ENCODE data around the gene METTL1. TPM values are rescaled to one million over a fixed set of nuclear protein-coding genes. Genes with fewer than 3 reads are reported as not detected.

Gene METTL1
- total RNA-seq, 1 donor from 2014 or later = 26.8 TPM

DNA sequence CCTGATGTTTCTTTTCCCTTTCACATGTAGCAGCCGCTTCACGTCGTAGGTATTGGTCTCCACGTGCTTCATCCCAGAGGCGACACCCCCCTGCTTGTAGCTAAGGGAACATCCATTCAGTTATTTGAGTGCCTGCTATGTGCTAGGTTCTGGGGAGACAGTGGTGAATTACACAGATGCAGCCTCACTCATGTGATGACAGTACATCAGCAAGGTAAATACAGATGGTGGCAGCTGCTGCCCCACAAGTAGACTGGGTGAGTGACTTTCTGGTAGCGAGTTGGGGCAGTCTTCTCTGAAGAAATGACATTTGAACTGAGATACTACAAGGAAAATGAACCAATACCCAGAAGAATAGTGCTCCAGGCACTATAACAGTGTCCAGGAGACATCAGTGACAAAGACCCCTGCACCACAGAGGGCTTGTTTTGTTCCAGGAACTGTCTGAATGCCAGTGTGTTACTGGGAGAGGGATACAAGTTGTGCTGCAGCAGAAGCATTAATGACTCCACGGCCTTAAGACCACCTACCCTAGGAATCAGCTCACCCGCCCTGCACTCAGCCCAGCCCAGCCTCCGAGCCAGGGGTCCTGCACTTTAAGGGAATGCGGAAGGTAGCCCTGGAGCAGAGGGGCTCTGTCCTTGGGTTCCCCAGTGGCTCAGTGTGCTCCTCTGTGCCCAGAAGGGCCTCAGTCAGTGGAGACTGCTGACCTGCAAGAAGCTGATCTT lies 39.3 kb upstream of the METTL1 start:
- Mint-ChIP-seq H3K36me3 (ENCODE audit: low read depth) (peaks cover 16% of the 10 kb centered on the region), H3K27me3 (ENCODE audit: low read depth) (no peaks in the 10 kb centered on the region), H3K27ac (ENCODE audit: unreplicated experiment) (no peak overlapping the region), H3K4me1 (ENCODE audit: low read depth) (peaks cover 10% of the 10 kb centered on the region), H3K9me3 (ENCODE audit: low read depth) (no peaks in the 10 kb centered on the region), H3K4me3 (ENCODE audit: unreplicated experiment) (no peak overlapping the region)
- TF ChIP-seq, protein P1, sequence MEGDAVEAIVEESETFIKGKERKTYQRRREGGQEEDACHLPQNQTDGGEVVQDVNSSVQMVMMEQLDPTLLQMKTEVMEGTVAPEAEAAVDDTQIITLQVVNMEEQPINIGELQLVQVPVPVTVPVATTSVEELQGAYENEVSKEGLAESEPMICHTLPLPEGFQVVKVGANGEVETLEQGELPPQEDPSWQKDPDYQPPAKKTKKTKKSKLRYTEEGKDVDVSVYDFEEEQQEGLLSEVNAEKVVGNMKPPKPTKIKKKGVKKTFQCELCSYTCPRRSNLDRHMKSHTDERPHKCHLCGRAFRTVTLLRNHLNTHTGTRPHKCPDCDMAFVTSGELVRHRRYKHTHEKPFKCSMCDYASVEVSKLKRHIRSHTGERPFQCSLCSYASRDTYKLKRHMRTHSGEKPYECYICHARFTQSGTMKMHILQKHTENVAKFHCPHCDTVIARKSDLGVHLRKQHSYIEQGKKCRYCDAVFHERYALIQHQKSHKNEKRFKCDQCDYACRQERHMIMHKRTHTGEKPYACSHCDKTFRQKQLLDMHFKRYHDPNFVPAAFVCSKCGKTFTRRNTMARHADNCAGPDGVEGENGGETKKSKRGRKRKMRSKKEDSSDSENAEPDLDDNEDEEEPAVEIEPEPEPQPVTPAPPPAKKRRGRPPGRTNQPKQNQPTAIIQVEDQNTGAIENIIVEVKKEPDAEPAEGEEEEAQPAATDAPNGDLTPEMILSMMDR (IDR thresholded peaks at IDR 0.05) = no peak
- peak; percentile 47 for DNase-seq (ENCODE audit: low spot score)

DNA sequence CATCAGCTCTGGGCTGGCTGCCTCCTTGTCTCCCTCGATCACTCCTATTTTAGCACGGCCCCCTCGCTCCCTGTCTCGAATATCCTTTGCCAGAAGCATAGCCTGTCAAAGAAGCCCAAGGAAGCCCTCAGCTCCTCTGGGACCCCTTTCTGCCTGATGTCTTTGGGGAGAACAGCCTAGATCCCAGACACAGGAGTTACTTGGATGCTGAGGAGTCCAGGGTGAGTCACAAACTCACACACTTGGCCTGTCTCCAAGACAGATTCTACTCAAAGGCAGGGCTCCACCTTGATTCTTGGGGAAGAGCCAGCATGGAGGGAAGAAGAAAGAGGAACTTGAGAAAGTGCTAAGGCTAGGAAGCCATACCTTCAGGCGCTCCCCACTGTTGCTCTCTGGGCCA lies 38.5 kb upstream of the METTL1 start:
- Mint-ChIP-seq H3K36me3 (ENCODE audit: low read depth) (peaks cover 18% of the 10 kb centered on the region), H3K4me3 (ENCODE audit: unreplicated experiment) (no peak overlapping the region), H3K9me3 (ENCODE audit: low read depth) (no peaks in the 10 kb centered on the region), H3K4me1 (ENCODE audit: low read depth) (peaks cover 10% of the 10 kb centered on the region), H3K27me3 (ENCODE audit: low read depth) (no peaks in the 10 kb centered on the region), H3K27ac (ENCODE audit: unreplicated experiment) (no peak overlapping the region)
- TF ChIP-seq, protein P1 (IDR thresholded peaks at IDR 0.05) = no peak
- DNase-seq (ENCODE audit: low spot score) = peak; percentile 46

DNA sequence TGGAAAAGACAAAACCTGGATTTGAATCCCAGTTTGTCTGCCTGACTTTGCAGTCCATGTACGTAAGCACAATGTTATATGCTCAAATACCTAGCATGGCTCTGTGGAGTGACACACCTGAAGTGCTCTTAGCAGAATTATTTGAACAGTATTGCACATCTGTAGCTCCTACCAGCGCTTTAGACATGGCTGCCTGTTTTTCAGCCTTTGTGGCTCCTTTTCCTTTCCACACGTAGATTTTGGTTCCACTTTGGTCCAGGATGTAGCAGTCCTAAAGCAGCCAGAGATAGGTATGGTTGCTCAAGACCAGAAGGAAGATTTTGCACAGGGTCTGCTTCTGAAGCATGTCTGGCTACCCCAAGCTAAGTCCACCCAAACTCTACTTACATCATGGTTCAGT lies 37.5 kb upstream of the METTL1 start:
- DNase-seq (ENCODE audit: low spot score) = no peak
- TF ChIP-seq, protein P1 (IDR thresholded peaks at IDR 0.05) = no peak
- H3K9me3 Mint-ChIP-seq (ENCODE audit: low read depth) = no peaks in the 10 kb centered on the region
- peaks cover 6% of the 10 kb centered on the region for H3K4me1 Mint-ChIP-seq (ENCODE audit: low read depth)
- no peaks in the 10 kb centered on the region for H3K27me3 Mint-ChIP-seq (ENCODE audit: low read depth)
- H3K27ac Mint-ChIP-seq (ENCODE audit: unreplicated experiment) = no peak overlapping the region
- H3K36me3 Mint-ChIP-seq (ENCODE audit: low read depth) = peaks cover 18% of the 10 kb centered on the region
- no peak overlapping the region for H3K4me3 Mint-ChIP-seq (ENCODE audit: unreplicated experiment)

DNA sequence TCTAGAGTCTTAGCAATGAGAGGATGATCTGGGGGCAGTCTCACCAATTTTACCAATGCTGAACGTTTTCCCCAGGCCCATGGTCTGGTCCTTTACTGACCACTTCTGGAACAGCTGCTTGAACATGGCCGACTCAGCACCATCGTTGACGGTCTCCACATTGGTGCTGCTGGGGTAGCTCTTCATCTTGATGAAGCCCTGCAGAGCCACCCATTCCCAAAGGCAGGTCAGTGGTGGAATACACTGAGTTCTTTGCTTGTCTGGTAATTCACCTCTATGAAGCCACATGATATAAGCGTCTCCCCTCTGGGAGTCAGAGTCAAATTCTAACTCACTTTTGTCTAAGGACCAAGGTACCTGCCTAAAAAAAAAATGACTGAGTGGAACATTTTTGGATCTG lies 36.4 kb upstream of the METTL1 start:
- peaks cover 22% of the 10 kb centered on the region for H3K36me3 Mint-ChIP-seq (ENCODE audit: low read depth)
- H3K4me3 Mint-ChIP-seq (ENCODE audit: unreplicated experiment) = no peak overlapping the region
- H3K4me1 Mint-ChIP-seq (ENCODE audit: low read depth) = peaks cover 6% of the 10 kb centered on the region
- no peak overlapping the region for H3K27ac Mint-ChIP-seq (ENCODE audit: unreplicated experiment)
- DNase-seq (ENCODE audit: low spot score) = no peak
- H3K9me3 Mint-ChIP-seq (ENCODE audit: low read depth) = no peaks in the 10 kb centered on the region
- no peaks in the 10 kb centered on the region for H3K27me3 Mint-ChIP-seq (ENCODE audit: low read depth)
- TF ChIP-seq, protein P1 (IDR thresholded peaks at IDR 0.05) = no peak

DNA sequence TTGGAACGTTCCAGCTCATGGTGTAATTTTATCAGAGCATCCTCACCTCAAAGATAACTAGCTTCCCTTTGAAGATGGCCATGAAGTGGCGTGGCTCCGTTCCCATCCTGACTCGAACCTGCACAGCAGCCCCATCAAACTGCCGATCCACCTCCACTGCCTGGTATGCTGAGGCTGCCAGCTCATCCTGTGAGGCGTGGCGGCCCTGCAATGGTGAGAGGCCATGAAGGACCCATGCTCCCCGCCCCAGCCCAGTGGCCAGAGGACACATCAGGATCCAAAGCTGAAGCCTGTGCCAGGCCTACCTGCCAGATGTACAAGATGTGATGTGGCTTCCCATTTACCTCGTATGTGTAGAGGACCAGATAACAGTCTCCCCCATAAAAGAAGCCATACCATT lies 35.4 kb upstream of the METTL1 start:
- Mint-ChIP-seq H3K27me3 (ENCODE audit: low read depth) (no peaks in the 10 kb centered on the region), H3K4me1 (ENCODE audit: low read depth) (peaks cover 9% of the 10 kb centered on the region), H3K36me3 (ENCODE audit: low read depth) (peaks cover 27% of the 10 kb centered on the region), H3K4me3 (ENCODE audit: unreplicated experiment) (no peak overlapping the region), H3K27ac (ENCODE audit: unreplicated experiment) (no peak overlapping the region), H3K9me3 (ENCODE audit: low read depth) (no peaks in the 10 kb centered on the region)
- TF ChIP-seq, protein P1 (IDR thresholded peaks at IDR 0.05) = no peak
- DNase-seq (ENCODE audit: low spot score) = peak; percentile 78
